HG02981 (cell line): Measurements from ENCODE around the gene PSMD5.

ENCODE experiments used
- ATAC-seq: cut with Tn5 transposase; IDR thresholded peaks from one replicate; pipeline ENCODE4 v1.9.1; 2021; ENCODE audit warnings: mild to moderate bottlenecking, moderate library complexity; ENCODE audit not compliant: unreplicated experiment

The PSMD5 gene

DNA sequence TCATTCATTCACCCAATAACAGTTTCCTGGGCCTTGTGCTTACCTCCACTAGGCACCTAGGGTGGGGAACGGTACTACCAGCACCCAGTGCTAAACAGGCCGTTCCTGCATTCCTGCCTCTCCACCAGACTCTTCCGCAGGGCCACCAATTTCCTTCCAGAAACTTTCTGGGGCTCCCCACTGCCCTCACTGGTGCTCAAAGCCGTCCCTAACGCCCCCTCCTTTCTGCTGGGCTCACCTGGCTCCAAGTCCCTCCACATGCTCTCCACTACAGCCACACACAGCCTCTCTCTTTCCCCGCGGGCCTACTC is 32.9 kb upstream of the PSMD5 start:
- no peak for ATAC-seq

GRCh38 chr9:120875195-120875565 is 32.5 kb upstream of the PSMD5 start:
- no peak for ATAC-seq

DNA sequence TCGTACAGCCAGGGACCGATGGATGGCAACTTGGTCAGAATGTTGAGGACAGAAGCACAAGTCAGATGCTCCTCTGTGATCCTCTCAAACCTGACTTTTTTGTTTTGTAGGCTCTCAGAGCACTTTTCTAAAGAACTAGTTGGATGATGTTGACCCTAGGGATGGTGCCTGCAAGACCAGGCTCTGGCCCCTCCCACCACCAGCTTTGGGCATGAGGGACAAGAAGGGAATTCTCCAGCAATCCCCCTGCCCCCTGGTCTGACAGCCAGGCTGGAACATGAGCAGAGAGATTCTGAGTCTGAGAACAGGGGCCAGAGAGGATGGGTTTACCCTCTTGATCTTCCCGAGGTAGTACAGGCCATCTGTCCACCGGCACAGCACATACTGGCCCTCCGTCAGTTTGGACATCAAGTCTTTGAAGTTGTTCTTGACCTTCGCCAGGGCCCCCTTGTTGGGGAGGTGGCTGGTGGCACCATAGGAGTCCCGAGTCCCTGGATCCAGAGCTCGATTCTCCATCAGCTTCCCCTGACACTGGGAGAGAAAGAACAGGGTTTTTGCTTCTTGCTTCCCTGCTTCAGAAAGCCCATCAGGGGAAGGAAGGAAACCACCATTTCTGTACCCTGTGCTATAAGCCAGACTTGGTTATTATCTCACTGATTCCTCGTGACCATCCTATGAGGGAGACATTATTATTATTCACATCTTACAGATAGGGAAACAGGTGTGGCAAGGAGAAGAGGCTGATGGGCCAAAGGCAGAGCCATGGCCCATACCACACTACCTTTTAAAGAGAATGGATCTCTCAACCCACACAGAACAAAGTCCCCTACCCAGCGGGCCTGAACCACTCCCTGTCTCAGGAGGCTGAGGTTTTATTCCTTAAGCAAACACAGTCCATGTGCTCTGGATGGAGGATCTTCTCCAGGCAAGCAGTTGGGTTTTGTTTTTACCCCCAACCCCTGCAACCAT is 31.8 kb upstream of the PSMD5 start:
- no peak for ATAC-seq

DNA sequence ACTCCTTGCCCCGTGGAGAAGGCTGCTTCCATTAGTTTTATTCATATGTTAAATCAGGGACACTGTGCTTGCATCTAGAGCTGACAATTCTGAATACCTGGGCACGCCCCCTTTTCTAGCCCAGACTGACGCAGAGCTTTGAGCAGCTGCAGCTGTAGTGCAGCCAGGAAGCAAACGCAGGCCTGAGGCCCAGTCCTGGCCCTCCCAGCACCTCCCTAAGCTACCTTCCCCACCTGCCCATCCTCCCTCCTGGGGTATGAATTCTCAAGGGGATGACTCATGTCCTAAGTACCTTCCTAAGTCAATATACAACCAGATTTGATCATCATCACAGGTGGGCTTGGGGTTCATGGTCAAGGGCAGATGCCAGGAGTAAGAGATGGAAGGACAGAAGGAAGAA is 30.8 kb upstream of the PSMD5 start:
- no peak for ATAC-seq

DNA sequence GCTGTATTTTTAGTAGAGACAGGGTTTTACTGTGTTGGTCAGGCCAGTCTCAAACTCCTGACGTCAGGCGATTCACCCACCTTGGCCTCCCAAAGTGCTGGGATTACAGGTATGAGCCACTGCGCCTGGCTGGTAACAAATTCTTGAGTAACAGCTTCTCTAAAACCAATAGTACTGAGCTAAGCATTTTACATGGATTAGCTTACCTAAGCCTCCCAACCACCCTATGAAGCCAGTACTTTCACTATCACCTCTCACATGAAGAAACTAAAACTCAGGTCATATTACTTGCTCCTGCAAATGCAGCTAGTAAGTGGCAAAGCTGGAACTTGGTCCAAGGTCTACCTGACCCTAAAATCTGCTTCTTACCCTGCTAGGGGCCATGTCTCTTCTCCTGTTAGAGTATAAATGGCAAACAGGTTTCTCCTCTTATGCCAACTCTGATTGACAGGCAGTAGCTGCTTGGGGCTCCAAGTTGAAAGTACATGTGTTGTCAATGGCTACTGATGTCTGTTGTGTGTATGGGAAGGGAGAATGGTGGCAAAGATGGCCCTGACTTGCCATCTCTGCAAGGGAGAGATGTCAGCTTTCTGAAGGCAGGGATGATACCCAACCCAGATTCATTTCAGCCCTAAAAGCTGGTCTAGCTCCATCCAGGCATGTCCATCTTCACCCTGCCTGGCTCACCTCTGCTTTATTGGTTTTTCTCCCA is 30.2 kb upstream of the PSMD5 start:
- no peak for ATAC-seq

DNA sequence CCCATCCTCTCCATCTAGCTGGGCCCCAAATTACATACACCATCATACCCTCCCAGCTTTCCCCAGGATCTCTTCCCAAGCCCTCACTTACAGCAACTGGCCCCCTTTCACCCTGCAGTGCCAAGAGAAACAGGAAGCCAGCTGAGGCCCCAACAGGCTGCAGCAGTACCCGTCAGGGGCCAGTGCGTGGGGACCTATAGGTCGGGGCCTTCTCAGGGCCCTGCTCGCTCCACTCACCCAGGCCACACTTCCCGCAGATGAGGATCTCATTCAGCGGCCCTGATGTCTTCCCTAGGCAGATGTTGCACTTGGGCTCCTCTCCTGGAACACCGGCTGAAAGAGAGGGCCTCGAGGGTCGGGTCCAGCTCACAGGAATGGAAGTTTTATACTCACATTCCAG is 27.5 kb upstream of the PSMD5 start:
- ATAC-seq, result no peak

DNA sequence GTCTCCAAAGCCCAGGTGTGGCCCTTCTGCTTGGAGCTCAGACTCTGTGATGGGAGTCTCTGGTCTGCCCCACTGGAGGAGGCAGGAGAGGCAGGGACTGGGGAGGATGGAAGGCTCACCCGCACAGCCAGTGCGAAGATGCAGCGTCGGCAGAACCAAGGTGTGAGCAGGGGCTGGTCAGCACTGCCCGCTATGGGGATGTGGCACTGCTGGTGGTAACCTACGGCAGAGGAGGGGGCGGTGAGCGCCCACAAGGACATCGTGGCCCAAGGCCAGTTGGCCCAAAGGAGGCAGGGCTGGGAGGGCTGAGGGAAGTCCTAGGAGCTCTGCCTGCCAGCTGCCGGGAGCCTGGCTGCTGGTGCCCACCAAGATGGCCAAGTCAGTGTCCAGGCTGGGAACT is 27.0 kb upstream of the PSMD5 start:
- ATAC-seq, result no peak

- ATAC-seq, result no peak
Observed at GRCh38 chr9:120869360-120869687, 26.6 kb upstream of the PSMD5 start.

DNA sequence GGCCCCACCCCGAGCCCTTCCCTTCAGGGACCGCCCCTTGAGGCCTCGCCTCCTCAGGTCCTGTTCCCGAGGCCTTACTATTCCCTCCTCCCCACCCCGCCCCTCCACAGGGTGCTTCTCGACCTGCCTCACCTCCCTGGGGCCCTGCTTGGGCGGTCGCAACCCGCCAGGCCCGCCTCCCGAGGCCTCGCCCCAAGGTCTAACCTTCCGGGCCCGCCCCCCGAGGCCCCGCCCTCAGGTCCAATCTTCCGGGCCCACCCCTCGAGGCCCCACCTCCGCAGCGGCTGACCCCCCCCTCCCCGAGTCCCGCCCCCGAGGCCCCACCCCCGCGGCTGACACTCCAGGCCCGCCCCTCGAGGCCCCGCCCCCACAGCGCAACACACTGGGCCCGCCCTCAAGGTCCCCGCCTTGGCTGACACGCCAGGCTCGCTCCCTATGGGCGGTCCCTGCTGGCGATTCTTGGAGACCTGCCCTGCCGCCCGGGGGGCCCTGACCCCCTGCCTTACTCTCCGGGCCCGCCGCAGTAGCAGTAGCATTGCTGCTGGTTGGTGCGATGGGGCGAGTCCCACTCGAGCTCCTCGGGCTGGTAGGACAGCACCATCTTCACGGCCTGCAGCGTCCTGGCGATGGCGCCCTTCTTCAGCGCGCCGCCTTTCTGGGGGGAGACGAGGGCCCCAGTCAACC is 26.1 kb upstream of the PSMD5 start:
- peak; percentile 89 for ATAC-seq

GRCh38 chr9:120868339-120868675 is 25.6 kb upstream of the PSMD5 start:
- no peak for ATAC-seq

DNA sequence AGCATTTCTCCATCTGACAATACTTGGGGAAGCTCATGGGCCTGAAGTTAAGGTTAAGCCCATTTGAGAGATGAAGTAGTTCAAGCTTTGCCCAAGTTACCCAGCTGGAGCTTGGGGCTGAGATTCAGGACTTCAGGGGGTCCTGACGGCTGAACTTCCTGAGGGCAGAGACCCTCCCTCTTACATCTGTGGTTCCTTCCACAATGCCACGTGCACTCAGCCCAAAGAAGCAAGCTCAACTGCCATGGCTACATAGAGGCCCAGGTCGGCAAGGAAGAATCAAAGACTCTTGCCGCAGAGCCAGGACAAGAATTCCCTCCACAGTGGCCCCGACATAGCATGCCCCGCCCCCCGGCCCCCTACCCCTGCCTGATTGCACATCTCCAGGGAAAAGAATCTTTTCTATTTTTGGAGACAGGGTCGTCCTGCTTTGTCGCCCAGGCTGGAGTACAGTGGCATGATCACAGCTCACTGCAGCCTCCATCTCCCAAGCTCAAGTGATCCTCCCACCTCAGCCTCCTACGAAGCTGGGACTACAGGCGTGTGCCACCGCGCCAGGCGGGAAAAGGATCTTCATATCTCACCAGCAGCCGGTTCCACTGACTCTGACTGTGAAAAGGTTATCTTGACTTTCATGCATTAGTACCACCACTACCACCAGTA is 25.1 kb upstream of the PSMD5 start:
- ATAC-seq, result no peak

DNA sequence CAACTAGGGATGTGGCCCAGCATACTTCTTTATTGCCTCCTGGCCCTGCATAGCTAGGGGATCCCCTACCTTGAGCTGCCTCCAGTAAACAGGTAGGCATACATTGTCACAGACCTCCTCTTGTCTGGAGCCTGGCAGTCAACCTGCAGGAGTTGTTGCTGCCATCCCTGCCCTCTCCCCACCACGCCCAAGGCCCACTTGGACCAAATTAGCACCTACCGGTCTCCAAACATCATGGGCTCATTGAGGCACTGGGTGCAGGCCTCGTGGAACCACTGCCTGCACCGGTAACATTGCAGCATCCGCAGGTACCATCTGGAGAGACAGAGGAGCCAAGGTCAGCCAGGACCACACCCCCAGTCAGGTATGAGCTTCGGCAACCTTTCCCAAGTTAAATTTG is 23.9 kb upstream of the PSMD5 start:
- ATAC-seq, result no peak

DNA sequence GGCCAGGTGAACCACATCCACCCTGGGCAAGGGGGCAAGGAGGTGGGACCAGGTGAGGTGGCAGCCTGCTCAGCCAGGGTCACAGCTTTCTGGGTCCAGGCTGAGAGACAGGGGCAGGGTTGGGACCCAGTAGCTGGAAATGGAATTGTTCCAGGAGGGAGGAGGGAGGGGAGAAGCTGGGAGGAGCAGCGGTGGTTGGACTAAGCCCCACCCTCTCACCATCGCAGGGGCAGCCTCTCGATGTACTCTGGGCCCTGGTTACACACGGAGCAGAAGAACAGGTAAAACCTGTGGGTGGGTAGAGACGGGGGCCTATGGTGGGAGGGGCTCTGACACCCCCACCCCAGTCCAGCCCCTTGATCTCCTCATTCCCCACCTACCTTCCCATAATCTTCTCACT is 23.1 kb upstream of the PSMD5 start:
- ATAC-seq, result no peak

DNA sequence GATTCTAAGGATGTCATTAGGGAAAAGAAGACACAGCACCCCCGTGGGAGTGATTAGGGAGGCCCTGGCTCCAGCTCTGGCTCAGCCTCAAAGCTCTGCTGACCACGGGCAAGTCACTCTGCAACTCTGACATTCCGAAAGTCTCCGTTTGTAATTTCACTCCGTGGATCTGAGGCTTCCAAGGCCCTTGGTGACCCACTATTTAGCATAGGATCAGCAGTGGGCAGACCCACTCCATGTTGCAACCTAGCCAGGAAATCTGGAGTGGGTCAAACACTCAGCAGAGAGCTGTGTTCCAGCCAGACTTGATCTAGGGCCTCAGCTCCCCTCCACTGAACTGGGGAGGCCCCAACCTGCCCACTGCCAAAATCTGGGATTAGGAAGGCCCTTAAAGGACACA is 22.5 kb upstream of the PSMD5 start:
- no peak for ATAC-seq

- no peak for ATAC-seq
Observed at GRCh38 chr9:120864719-120865118, 22.0 kb upstream of the PSMD5 start.

DNA sequence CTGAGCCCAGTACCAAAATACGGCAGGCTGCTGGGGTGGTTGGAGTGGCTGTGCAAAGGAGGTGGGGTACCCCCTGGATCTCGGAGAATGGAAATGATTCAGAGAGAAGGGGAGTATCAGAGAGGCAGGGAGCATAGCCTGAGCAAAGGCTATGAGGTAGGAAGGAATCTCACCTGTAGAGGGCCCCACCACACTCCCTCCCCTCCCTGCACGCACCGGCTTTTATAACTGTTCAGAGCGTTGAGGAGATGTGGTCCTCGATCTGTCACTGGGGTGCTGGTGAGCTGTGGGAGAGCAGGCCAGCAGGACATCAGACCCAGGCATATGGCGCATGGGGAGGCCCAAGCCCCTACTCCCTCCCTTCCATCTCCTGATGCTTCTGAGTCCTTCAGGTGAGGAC is 21.1 kb upstream of the PSMD5 start:
- no peak for ATAC-seq

- ATAC-seq, result no peak
Observed at GRCh38 chr9:120862452-120862851, 19.7 kb upstream of the PSMD5 start.

DNA sequence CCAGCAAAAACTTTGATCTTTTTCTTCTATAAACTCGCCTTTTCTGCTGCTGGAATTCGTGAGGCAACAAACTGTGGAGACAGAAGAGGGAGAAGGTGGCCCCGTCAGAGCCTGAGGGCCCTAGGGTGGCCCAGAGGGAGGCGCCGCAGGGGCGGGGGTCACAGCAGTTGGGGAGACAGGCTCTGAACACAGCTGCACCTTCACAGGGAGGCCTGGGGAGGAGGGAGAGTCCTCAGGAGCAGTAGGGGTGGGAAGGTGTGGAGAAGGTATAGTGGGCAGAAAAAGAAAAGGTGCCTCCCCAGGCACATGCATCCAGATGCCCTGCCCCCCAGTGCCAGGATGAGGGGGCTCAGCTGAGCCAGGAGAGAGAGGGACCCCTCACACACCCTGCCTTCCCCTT is 19.2 kb upstream of the PSMD5 start:
- no peak for ATAC-seq

DNA sequence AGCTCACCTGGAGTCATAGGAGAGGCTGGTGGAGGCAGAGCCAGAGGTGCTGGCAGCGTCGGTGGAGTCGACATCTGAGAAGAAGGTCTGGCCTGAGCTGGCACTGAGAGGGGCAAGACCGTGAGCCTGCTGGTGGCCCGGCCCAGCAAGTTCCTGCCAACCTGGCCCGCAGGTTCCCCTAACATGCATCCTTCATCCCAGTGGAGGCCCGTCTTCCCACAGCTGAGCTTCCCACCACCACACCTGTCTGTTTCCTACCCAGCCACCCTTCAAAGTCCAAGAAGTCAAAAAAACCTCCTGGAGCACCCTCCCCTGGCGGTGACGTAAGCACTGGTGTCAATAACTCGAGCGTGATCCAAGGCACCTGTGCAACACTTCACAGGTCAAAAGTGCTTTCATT is 17.4 kb upstream of the PSMD5 start:
- no peak for ATAC-seq

DNA sequence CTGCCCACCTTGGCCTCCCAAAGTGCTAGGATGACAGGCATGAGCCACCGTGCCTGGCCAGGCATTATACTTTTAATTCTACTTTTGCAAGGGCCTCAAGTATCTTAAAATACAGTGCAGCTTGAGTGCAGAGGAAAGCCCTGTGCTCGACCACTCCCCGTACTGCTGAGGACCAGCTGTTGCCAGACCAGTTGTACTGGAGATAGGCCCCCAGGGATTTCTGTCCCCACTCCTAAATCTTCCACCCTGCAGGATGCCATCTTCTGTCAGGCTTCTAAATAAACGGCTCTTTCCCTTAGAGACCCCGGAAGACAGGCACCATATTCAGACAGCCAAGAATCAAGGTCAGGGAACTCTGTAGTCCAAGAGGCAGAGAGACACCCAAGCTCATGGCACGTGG is 16.6 kb upstream of the PSMD5 start:
- ATAC-seq, result no peak

- ATAC-seq, result no peak
Observed at GRCh38 chr9:120857902-120858301, 15.2 kb upstream of the PSMD5 start.

DNA sequence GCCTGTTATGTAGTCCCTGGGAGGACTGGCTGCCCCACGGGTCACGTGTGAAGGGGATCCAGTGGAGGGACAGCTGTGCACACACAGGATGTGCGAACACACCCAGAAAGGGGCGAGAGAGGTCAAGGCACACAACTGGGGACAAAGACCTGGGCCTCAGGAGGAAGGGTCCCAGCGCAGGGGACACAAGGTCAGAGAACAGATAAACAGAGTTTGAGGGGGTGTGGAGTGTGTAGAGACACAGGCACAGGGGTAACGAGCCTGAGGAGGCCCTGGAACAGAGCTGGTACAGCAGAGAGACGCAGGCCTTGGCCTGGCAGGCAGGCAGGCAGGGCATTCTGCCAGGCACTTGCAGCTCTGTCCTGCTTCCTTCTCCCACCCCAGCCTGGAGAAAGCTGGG is 14.8 kb upstream of the PSMD5 start:
- ATAC-seq, result no peak
